VCaP (cell line): Measurements from ENCODE around the gene TRAPPC12.
A peak's percentile ranks its signal among the peaks of the same experiment; 100 is the strongest.

Experiments
- H3K27ac ChIP-seq: fragments of 450-650 bp; 2 replicates; pipeline ENCODE4 v1.5.1; 2017
- TF ChIP-seq, protein P1 (sequence below): fragments of 450-650 bp; conservative IDR thresholded peaks from 2 replicates; pipeline ENCODE4 v1.5.1; 2017; ENCODE audit warnings: mild to moderate bottlenecking, moderate library complexity

Gene TRAPPC12

DNA sequence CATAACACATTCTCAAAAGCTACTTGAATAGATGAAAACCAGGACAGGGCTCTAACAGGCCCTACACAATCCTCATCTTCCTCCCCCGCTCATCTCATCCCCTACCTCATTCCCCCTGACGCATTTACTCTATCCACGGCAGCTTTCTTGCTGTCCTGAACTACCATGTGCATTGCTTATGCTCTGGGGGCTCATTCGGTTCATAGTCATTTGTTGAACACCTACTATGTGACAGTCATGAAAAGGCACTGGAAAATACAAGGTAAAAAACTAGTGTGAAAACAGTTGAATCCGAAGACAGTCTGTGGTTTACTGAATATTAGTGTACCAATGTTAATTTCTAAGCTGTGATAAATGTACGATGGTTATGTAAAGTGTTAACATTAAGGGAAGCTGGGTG, 2.7 kb upstream of the TRAPPC12 start:
- peak overlapping the region; percentile 87 for H3K27ac ChIP-seq
- TF ChIP-seq, protein P1, sequence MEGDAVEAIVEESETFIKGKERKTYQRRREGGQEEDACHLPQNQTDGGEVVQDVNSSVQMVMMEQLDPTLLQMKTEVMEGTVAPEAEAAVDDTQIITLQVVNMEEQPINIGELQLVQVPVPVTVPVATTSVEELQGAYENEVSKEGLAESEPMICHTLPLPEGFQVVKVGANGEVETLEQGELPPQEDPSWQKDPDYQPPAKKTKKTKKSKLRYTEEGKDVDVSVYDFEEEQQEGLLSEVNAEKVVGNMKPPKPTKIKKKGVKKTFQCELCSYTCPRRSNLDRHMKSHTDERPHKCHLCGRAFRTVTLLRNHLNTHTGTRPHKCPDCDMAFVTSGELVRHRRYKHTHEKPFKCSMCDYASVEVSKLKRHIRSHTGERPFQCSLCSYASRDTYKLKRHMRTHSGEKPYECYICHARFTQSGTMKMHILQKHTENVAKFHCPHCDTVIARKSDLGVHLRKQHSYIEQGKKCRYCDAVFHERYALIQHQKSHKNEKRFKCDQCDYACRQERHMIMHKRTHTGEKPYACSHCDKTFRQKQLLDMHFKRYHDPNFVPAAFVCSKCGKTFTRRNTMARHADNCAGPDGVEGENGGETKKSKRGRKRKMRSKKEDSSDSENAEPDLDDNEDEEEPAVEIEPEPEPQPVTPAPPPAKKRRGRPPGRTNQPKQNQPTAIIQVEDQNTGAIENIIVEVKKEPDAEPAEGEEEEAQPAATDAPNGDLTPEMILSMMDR: no peak

DNA sequence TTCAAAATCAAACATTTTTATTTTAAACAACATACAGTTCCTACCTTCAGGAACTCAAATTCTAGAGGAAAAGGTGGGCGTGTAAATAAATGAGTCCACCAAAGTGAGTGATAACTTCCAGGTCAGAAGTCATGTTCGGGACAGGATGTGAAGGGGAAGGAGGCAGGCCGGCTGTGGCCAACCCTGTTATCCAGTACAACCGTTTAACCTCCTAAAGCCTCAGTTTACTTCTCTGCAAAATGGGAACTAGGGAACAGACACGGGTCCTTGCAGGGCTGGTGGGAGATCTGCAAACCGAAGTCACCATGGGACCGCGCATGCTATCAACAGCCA, 2.2 kb upstream of the TRAPPC12 start:
- TF ChIP-seq, protein P1: no peak
- H3K27ac ChIP-seq: peak overlapping the region; percentile 87

DNA sequence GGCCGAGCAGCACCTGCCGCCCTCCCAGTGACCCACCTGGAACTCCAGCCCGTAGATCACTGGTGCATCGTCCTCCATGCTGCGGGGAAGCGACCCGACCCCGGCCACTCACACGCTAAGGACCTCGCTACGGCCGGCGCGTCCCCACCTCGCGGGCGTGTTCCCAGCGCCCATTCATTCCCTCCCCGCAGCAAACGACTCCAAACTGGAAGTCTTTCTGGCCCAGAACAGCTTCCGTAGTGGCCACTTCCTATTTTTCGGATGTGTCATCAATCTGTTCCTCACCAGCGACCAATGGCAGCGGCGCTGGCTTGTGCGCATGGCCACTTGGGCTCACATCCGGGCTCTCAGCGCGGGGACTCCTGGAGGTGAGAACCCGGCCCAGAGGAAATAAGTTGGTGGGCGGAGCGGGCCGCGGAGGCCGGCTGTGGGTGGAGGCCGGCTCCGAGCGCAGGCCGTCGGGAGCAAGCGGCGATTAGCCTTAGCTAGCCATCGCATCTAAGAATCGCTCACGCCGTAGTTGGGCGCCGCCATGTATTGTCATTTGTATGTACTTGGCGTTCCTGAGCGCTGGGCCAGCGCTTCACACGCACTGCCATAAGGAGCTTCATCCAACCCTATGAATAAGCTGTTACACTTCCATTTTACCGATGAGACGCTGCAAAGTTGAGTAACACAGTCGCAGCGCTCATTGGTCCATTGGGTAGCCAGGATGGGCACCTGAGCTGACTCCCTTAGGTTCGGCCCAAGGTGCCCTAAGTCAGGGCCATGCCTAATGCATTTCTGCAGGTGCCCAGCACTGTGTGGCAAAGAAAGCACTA, 1.7 kb upstream of the TRAPPC12 start, which contains the start of gene EIPR1:
Gene EIPR1, minus strand, starts transcription at position 207 of the 821 bp plus-strand sequence. Its CDS starts 129 bp downstream, at position 78.
- H3K27ac ChIP-seq: peak within 1 kb of the TSS; percentile 87
- TF ChIP-seq, protein P1: no peak

DNA sequence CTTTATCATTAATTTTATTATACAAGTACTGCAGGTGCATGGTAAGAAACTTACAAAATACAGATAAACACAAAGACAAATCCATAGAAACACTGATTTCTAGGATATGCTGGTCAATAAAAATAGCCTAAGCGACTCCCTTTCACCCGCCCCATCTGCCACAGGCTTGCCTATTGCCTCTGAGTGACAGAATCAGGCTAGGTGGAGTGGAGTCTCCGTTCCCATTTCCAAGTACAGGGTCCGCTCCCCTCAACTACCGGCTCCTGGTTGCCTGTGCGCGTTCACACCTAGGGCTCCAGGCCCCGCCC, 201 bp upstream of the TRAPPC12 start:
- TF ChIP-seq, protein P1: no peak
- H3K27ac ChIP-seq: peak overlapping the region; percentile 87

DNA sequence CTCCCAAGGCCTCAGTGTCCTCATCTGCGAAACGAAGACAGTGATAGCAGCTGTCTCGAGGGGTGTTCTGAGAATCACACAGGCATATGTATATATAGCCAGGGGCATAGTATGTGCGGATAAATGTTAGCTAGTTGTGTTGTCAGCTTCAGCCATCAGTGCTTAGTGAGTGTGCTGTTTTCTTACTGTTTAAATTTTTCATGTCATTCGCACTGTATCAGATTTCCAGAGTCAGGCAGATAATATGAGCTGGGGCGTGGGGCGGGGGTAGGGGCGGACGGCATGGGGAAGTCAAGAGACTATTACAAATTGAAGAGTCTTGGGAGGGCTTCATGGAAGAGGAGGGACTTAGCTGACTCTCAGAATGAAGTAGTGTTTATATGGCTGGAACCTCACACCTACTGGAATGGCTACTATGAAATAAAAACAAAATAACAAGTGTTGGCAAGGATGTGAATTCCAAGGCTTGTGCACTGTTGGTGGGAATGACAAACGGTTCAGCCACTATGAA, 7.0 kb downstream of the TRAPPC12 start:
- no peak overlapping the region for H3K27ac ChIP-seq
- TF ChIP-seq, protein P1: no peak

DNA sequence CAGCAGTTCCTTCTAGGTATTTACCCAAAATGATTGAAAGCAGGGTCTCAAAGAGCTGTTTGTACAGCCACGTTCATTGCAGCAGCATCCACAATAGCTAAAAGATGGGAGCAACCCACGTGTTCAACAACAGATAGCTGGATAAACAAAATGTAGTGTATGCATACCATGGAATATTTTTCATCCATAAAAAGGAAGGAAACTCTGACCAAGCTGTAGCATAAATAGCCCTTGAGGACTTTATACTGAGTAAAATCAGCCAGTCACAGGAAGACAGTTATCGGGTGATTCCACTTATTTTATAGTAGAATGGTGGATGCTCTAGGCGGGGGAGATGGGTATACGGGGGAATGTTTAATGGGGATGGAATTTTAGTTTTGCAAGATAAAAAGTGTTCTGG, 7.5 kb downstream of the TRAPPC12 start:
- TF ChIP-seq, protein P1: no peak
- no peak overlapping the region for H3K27ac ChIP-seq

DNA sequence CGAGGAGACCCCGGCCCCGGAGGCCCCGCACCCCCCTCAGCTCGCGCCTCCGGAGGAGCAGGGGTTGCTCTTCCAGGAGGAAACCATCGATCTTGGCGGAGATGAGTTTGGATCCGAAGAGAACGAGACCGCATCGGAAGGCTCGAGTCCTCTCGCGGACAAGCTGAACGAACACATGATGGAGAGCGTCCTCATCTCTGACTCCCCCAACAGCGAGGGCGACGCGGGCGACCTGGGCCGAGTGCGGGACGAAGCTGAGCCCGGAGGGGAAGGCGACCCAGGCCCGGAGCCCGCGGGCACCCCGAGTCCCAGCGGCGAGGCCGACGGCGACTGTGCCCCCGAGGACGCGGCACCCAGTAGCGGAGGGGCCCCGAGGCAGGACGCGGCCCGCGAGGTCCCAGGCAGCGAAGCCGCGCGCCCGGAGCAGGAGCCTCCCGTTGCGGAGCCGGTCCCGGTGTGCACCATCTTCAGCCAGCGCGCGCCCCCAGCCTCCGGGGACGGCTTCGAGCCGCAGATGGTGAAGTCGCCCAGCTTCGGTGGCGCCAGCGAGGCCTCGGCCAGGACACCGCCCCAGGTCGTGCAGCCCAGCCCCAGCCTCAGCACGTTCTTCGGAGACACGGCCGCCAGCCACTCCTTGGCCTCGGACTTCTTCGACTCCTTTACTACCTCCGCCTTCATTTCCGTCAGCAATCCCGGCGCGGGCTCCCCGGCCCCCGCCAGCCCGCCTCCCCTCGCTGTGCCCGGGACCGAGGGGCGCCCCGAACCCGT, 8.3 kb downstream of the TRAPPC12 start:
- no peak overlapping the region for H3K27ac ChIP-seq

More for the DNA sequence above, 8.3 kb downstream of the TRAPPC12 start:
- TF ChIP-seq, protein P1: no peak
